ENCODE results near the gene OSBPL10. TPM values are rescaled to one million over a fixed set of nuclear protein-coding genes. Genes with fewer than 3 reads are reported as not detected.
"Not testable (repeated sequence)": the region's sequence is repeated elsewhere in the genome, so short reads cannot be mapped to it uniquely, and the experiment has no call there.

The OSBPL10 gene
- total RNA-seq, 4 donors from 2014 or later: 7.9 to 25.5 (median 11.8) TPM

DNA sequence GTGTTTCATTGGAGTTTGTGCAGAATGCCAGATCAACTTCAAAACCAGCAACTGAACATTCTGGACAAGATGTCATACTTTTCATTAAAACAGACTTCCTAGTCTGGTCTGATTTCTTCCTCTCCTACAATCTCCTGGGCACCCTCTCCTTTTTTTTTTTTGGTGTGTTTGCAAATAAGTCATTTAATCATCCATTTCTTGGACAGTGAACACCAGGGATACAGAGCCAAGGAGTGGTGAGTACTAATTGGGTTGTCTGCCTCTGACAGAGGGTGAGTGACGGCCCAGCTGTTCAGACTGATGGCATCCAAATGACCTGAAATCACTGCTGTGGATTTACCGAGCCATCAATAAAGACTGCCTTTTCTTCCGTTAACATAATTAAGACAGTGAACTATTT is 290.3 kb downstream of the OSBPL10 start:
- TF ChIP-seq EP300 (IDR thresholded peaks at IDR 0.05) (no peak), POLR2A (IDR thresholded peaks at IDR 0.05) (no peak), POLR2AphosphoS5 (IDR thresholded peaks at IDR 0.05) (no peak), CTCF (IDR thresholded peaks at IDR 0.05) (no peak)
- Histone ChIP-seq H3K27ac (no peak overlapping the region), H3K36me3 (no peaks in the 10 kb centered on the region), H3K9me3 (no peaks in the 10 kb centered on the region), H3K27me3 (no peaks in the 10 kb centered on the region), H3K4me3 (no peak overlapping the region), H3K4me1 (no peaks in the 10 kb centered on the region)
- no peak for ATAC-seq
- 76 to 92% methylated on average over 2 to 3 of the region's 3 CpGs for WGBS, 2 donors (ENCODE audit: low coverage in 1 of 2)

DNA sequence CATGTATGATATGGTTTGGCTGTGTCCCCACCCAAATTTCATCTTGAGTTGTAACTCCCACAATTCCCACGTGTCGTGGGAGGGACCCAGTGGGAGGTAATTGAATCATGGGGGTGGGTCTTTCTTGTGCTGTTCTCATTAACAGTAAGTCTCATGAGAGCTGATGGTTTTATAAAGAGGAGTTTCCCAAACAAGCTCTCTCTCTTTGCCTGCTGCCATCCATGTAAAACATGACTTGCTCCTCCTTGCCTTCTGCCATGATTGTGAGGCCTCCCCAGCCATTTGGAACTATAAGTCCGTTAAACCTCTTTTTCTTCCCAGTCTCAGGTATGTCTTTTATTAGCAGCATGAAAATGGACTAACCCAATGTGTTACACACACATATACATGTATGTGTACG is 291.5 kb downstream of the OSBPL10 start:
- not testable (repeated sequence) for H3K4me1 ChIP-seq, H3K4me3 ChIP-seq, H3K9me3 ChIP-seq, H3K27me3 ChIP-seq, ATAC-seq, H3K36me3 ChIP-seq, H3K27ac ChIP-seq
- 85 to 98% methylated on average over 4 of the region's 4 CpGs for WGBS, 2 donors (ENCODE audit: low coverage in 1 of 2)

GRCh38 chr3:31688984-31689383 is 292.1 kb downstream of the OSBPL10 start:
- H3K27ac ChIP-seq: no peak overlapping the region
- H3K4me1 ChIP-seq: no peaks in the 10 kb centered on the region
- H3K9me3 ChIP-seq: no peaks in the 10 kb centered on the region
- H3K36me3 ChIP-seq: peaks cover 0 to under 1% of the 10 kb centered on the region in 2 donors
- no peak for TF ChIP-seq CTCF (IDR thresholded peaks at IDR 0.05)
- no peak for TF ChIP-seq POLR2A (IDR thresholded peaks at IDR 0.05)
- no peak for TF ChIP-seq EP300 (IDR thresholded peaks at IDR 0.05)
- TF ChIP-seq POLR2AphosphoS5 (IDR thresholded peaks at IDR 0.05): no peak
- 75% methylated on average over 1 of the region's 1 CpG; no CpG with 5 or more reads in 1 of the 2 donors for WGBS, 2 donors (ENCODE audit: low coverage in 1 of 2)
- H3K27me3 ChIP-seq: no peaks in the 10 kb centered on the region
- no peak overlapping the region for H3K4me3 ChIP-seq
- no peak for ATAC-seq

- H3K4me1 ChIP-seq: no peaks in the 10 kb centered on the region
- no peak for ATAC-seq
- 92 to 100% methylated on average over 2 to 4 of the region's 6 CpGs for WGBS, 2 donors (ENCODE audit: low coverage in 1 of 2)
- no peaks in the 10 kb centered on the region for H3K9me3 ChIP-seq
- peaks cover 0 to 10% of the 10 kb centered on the region in 2 donors for H3K36me3 ChIP-seq
- H3K27ac ChIP-seq: no peak overlapping the region
- H3K27me3 ChIP-seq: no peaks in the 10 kb centered on the region
- H3K4me3 ChIP-seq: no peak overlapping the region
- TF ChIP-seq POLR2A (IDR thresholded peaks at IDR 0.05) (no peak), EP300 (IDR thresholded peaks at IDR 0.05) (no peak), POLR2AphosphoS5 (IDR thresholded peaks at IDR 0.05) (no peak), CTCF (IDR thresholded peaks at IDR 0.05) (no peak)
Observed at GRCh38 chr3:31687020-31687802, 293.9 kb downstream of the OSBPL10 start.

GRCh38 chr3:31680072-31680870 is 300.8 kb downstream of the OSBPL10 start:
- Histone ChIP-seq H3K4me3 (no peak overlapping the region), H3K36me3 (peaks cover 0 to 10% of the 10 kb centered on the region in 2 donors), H3K27me3 (no peaks in the 10 kb centered on the region), H3K9me3 (no peaks in the 10 kb centered on the region), H3K4me1 (no peaks in the 10 kb centered on the region), H3K27ac (no peak overlapping the region)
- WGBS, 2 donors (ENCODE audit: low coverage in 1 of 2): 68 to 87% methylated on average over 6 to 8 of the region's 10 CpGs
- TF ChIP-seq CTCF (IDR thresholded peaks at IDR 0.05) (no peak), EP300 (IDR thresholded peaks at IDR 0.05) (no peak), POLR2A (IDR thresholded peaks at IDR 0.05) (no peak), POLR2AphosphoS5 (IDR thresholded peaks at IDR 0.05) (no peak)
- ATAC-seq: no peak
